ENCODE results near the gene GAS7.

DNA sequence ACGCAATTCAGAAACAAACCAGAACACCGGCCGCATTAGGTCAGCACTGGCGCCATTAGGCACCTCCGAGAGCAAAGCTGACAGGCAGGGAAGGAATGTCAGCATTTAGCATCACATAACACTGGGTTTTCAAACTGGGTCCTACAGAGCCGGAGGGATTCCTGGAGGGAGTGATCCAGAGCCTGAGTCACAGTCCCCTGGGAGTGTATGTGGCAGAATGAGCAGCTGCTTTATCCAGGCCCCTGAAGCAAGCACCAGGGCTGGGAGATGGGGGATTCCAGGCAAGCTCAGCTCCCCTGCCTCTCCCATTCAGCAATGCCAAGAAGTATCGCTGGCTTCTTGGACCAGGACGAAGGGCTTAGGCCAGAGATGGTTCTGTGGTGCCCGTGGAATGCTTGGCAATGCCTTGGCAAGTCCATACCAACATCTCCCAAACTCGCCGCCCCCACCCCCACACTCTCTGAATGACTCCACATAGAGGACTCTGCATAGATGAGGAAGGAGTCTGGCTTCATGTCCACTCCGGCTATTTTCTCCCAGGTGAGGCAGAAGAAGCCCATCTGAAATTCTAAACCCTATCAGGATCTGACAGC is 20.4 kb downstream of the GAS7 start:
- TF ChIP-seq RAD21 (IDR thresholded peaks at IDR 0.05; ENCODE audit: insufficient read depth, low read depth, low read length) (no peak), MYC (IDR thresholded peaks at IDR 0.05; ENCODE audit: insufficient read depth, insufficient read length, insufficient replicate concordance, low read length, severe bottlenecking) (no peak), SMAD1 (IDR thresholded peaks at IDR 0.05; ENCODE audit: low read depth, partially characterized antibody) (no peak), SIN3A (IDR thresholded peaks at IDR 0.05; ENCODE audit: low read depth, low read length) (no peak), NFYB (IDR thresholded peaks at IDR 0.05; ENCODE audit: insufficient read depth, low read depth, low read length) (no peak)
- TF ChIP-seq, protein P1, sequence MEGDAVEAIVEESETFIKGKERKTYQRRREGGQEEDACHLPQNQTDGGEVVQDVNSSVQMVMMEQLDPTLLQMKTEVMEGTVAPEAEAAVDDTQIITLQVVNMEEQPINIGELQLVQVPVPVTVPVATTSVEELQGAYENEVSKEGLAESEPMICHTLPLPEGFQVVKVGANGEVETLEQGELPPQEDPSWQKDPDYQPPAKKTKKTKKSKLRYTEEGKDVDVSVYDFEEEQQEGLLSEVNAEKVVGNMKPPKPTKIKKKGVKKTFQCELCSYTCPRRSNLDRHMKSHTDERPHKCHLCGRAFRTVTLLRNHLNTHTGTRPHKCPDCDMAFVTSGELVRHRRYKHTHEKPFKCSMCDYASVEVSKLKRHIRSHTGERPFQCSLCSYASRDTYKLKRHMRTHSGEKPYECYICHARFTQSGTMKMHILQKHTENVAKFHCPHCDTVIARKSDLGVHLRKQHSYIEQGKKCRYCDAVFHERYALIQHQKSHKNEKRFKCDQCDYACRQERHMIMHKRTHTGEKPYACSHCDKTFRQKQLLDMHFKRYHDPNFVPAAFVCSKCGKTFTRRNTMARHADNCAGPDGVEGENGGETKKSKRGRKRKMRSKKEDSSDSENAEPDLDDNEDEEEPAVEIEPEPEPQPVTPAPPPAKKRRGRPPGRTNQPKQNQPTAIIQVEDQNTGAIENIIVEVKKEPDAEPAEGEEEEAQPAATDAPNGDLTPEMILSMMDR (IDR thresholded peaks at IDR 0.05 in 2 of 3, conservative IDR thresholded peaks at IDR 0.05 in 1 of 3; ENCODE audit: control insufficient read depth in 2 of 3, extremely low read depth in 1 of 3, insufficient read depth in 1 of 3, low read depth in 3 of 3, low read length in 3 of 3) = no peak
- TF ChIP-seq, protein P2, sequence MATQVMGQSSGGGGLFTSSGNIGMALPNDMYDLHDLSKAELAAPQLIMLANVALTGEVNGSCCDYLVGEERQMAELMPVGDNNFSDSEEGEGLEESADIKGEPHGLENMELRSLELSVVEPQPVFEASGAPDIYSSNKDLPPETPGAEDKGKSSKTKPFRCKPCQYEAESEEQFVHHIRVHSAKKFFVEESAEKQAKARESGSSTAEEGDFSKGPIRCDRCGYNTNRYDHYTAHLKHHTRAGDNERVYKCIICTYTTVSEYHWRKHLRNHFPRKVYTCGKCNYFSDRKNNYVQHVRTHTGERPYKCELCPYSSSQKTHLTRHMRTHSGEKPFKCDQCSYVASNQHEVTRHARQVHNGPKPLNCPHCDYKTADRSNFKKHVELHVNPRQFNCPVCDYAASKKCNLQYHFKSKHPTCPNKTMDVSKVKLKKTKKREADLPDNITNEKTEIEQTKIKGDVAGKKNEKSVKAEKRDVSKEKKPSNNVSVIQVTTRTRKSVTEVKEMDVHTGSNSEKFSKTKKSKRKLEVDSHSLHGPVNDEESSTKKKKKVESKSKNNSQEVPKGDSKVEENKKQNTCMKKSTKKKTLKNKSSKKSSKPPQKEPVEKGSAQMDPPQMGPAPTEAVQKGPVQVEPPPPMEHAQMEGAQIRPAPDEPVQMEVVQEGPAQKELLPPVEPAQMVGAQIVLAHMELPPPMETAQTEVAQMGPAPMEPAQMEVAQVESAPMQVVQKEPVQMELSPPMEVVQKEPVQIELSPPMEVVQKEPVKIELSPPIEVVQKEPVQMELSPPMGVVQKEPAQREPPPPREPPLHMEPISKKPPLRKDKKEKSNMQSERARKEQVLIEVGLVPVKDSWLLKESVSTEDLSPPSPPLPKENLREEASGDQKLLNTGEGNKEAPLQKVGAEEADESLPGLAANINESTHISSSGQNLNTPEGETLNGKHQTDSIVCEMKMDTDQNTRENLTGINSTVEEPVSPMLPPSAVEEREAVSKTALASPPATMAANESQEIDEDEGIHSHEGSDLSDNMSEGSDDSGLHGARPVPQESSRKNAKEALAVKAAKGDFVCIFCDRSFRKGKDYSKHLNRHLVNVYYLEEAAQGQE (IDR thresholded peaks at IDR 0.05; ENCODE audit: low read depth, low read length) = no peak
